K562 (cell line): ENCODE data around the gene ADAM22. TPM values are rescaled to one million over a fixed set of nuclear protein-coding genes. Genes with fewer than 3 reads are reported as not detected.

Experiments used
- CBFA2T2 ChIP-seq: fragments of 450-650 bp; conservative IDR thresholded peaks from 2 replicates; pipeline ENCODE4 v1.6.1; 2017; ENCODE audit warnings: mild to moderate bottlenecking
- CLOCK ChIP-seq: fragments of 250-450 bp; sonication (Bioruptor Pico); IDR thresholded peaks from 2 replicates; pipeline ENCODE4 v1.4.0; 2020; ENCODE audit warnings: mild to moderate bottlenecking, moderate library complexity, borderline replicate concordance
- SIN3B ChIP-seq: fragments of 450-650 bp; IDR thresholded peaks from 2 replicates; pipeline ENCODE4 v1.6.1; 2017; ENCODE audit warnings: low read depth, mild to moderate bottlenecking, moderate library complexity
- ZBTB40 ChIP-seq, 2 experiments: fragments of 450-650 bp in 1 of 2; sonication (generic) in 1 of 2; formaldehyde crosslinking in 1 of 2; IDR thresholded peaks; 2 replicates each; pipeline versions ENCODE4 v1.7.1 to v1.9.0; 2016 to 2022; ENCODE audit warnings: inconsistent platforms in 1 of 2, mild to moderate bottlenecking in 1 of 2, missing genetic modification reagents in 1 of 2
- polyA plus RNA-seq, 8 experiments: library from polyadenylated mRNA; depleted of rRNA in 4 of 8; stranded (reverse) in 5 of 8; unstranded in 3 of 8; fragments of >200 nt; fragmentation: Nextera tagmentation in 2 of 8; fragmentation: Illumina TruSeq in 1 of 8; extraction: Ambion mirVana in 2 of 8; extraction: Trizol in 1 of 8; gene quantifications; 2 replicates each; pipeline versions ENCODE4 v1.2.1 to v1.2.3, GENCODE V29; 2011 to 2014; ENCODE audit warnings: inconsistent platforms in 1 of 8, missing spikeins in 1 of 8
- total RNA-seq, 7 experiments: library from RNA; depleted of rRNA in 6 of 7; stranded (reverse); fragments of >200 nt in 6 of 7; fragmentation: Illumina TruSeq in 2 of 7; extraction: Trizol in 2 of 7; gene quantifications; 2 replicates each; pipeline versions ENCODE4 v1.2.1 to v1.2.3, GENCODE V29; 2011 to 2021; ENCODE audit warnings: low replicate concordance in 1 of 7

ADAM22 gene
- total and polyA plus RNA-seq, 9 of the 15 experiments (the other 6 are each of a cell fraction or from before 2014, with no cell fraction given), result 0.01 to 0.58 (median 0.18) TPM

DNA sequence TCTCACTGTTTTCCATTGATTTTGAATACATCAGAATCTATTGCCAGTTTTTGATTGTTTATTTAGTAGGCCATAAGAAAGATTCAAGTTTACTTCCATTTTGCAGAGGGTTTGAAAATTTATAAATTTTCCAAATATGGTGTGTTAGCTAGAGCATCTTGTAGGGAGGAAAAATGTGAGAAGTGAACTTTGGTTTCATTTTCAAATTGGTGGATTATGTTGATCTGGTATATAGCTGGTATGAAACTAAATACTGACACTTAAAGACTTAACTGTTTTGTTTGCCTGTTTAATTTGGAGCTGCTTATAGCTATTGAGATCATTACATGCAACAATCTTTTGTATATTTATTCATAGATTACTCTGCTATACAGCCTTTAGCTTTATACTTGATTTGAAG is 108.1 kb downstream of the ADAM22 start (continued):
- TF ChIP-seq ZBTB40 (IDR thresholded peaks at IDR 0.05), result no peak
- TF ChIP-seq ZBTB40 (CRISPR knock-in tag; IDR thresholded peaks at IDR 0.05), result no peak
- no peak for TF ChIP-seq CBFA2T2
- no peak for TF ChIP-seq CLOCK (CRISPR knock-in tag)
- TF ChIP-seq SIN3B, result no peak
